PC-9 (cell line): ENCODE results near the gene SCYGR8. TPM values are rescaled to one million over a fixed set of nuclear protein-coding genes. Genes with fewer than 3 reads are reported as not detected.

ENCODE experiments used
- BruUV-seq: library from RNA; stranded (reverse); fragments of 400-500 nt; replicated peaks from 2 replicates; lab custom pipeline; 2021; lab: Mats Ljungman, UMichigan
- CTCF ChIA-PET: fragments of 300-600 bp; sonication (Branson Sonifier 250); formaldehyde crosslinking; loops from one replicate; lab custom pipeline; 2022; ENCODE audit warnings: antibody characterized with exemption; lab: Charles Lee
- POLR2A ChIA-PET: fragments of 300-600 bp; sonication (Branson Sonifier 250); formaldehyde crosslinking; loops from one replicate; lab custom pipeline; 2022; ENCODE audit warnings: antibody characterized with exemption; ENCODE audit not compliant: unreplicated experiment; lab: Charles Lee
- DNase-seq, 2 experiments: peaks; one replicate each; pipeline versions ENCODE4 v3.0.0 to v3.0.0-alpha.2; 2015 to 2022; ENCODE audit warnings: mixed read lengths in 1 of 2
- H2AFZ ChIP-seq: fragments of 200-600 bp; sonication (generic); 2 replicates; pipeline ENCODE4 v1.8.1; 2017; ENCODE audit warnings: antibody characterized with exemption
- H3F3A ChIP-seq: fragments of 200-600 bp; sonication (generic); 2 replicates; pipeline ENCODE4 v1.8.1; 2017; ENCODE audit warnings: antibody characterized with exemption, mild to moderate bottlenecking, low read depth; ENCODE audit not compliant: insufficient read depth
- H3K27ac ChIP-seq: fragments of 200-600 bp; sonication (generic); 2 replicates; pipeline ENCODE4 v1.6.1; 2016; ENCODE audit warnings: mixed run types
- H3K27me3 ChIP-seq: fragments of 200-600 bp; sonication (generic); 2 replicates; pipeline ENCODE4 v1.6.1; 2016; ENCODE audit warnings: low read depth, mixed run types; ENCODE audit not compliant: insufficient read depth
- H3K36me3 ChIP-seq: fragments of 200-600 bp; sonication (generic); 2 replicates; pipeline ENCODE4 v1.6.1; 2016; ENCODE audit warnings: low read depth, mixed run types
- H3K4me1 ChIP-seq: fragments of 200-600 bp; sonication (generic); replicated peaks from 2 replicates; pipeline ENCODE4 v1.6.1; 2016; ENCODE audit warnings: mixed run types; ENCODE audit not compliant: insufficient read depth
- H3K4me2 ChIP-seq: fragments of 200-600 bp; sonication (generic); 2 replicates; pipeline ENCODE4 v1.6.1; 2017; ENCODE audit warnings: mixed run types
- H3K4me3 ChIP-seq: fragments of 200-600 bp; sonication (generic); 2 replicates; pipeline ENCODE4 v1.6.1; 2016; ENCODE audit warnings: mixed run types
- H3K79me2 ChIP-seq: fragments of 200-600 bp; sonication (generic); 2 replicates; pipeline ENCODE4 v1.6.1; 2017; ENCODE audit warnings: low read depth, mixed run types
- H3K9me2 ChIP-seq: fragments of 200-600 bp; sonication (generic); 2 replicates; pipeline ENCODE4 v1.8.1; 2017; ENCODE audit warnings: mild to moderate bottlenecking; ENCODE audit not compliant: insufficient read depth
- H3K9me3 ChIP-seq: fragments of 200-600 bp; sonication (generic); 2 replicates; pipeline ENCODE4 v1.8.1; 2016; ENCODE audit warnings: low read depth; ENCODE audit not compliant: insufficient read depth
- H4K20me1 ChIP-seq: fragments of 200-600 bp; sonication (generic); 2 replicates; pipeline ENCODE4 v1.8.1; 2017; ENCODE audit not compliant: insufficient read depth
- EZH2 ChIP-seq: fragments of 200-600 bp; sonication (generic); IDR thresholded peaks from 2 replicates; pipeline ENCODE4 v1.8.0; 2017; ENCODE audit warnings: antibody characterized with exemption, low read depth
- intact Hi-C: fragments of 100-400 bp; cut with micrococcal nuclease; formaldehyde crosslinking; loops from one replicate; pipeline ENCODE4 v1.10.0; 2022; ENCODE audit not compliant: unreplicated experiment
- total RNA-seq: library from RNA; stranded (reverse); gene quantifications from 2 replicates; pipeline ENCODE4 v1.2.3, GENCODE V29; 2021
- TF ChIP-seq, protein P1 (sequence below): fragments of 200-600 bp; sonication (generic); conservative IDR thresholded peaks from 2 replicates; pipeline ENCODE4 v1.6.1; 2017; ENCODE audit warnings: mixed run types, antibody characterized with exemption, mild to moderate bottlenecking, moderate library complexity

The SCYGR8 gene
- total RNA-seq, 1 experiment from 2014 or later, result not detected

DNA sequence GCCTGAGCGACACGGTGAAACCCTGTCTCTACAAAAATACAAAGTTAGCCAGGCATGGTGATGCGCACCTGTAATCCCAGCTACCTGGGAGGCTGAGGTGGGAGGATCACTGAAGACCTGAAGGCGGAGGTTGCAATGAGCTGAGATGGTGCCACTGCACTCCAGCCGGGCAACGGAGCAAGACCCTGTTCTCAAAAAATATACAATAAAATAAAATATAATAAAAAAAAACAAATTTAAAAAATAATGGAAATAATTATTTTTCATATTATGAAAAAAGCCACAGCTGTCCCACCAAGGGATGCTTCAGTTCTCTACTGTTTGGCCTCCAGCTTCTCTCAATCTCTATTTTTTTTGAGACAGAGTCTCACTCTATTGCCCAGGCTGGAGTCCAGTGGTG is 38.3 kb upstream of the SCYGR8 start:
- Histone ChIP-seq H3K4me1 (peaks cover 27% of the 10 kb centered on the region), H4K20me1 (no peaks in the 10 kb centered on the region), H3K79me2 (no peaks in the 10 kb centered on the region), H3K9me3 (no peaks in the 10 kb centered on the region), H3K27me3 (no peaks in the 10 kb centered on the region), H3F3A (peaks cover 24% of the 10 kb centered on the region), H3K27ac (no peak overlapping the region), H3K4me2 (no peak overlapping the region), H3K9me2 (no peaks in the 10 kb centered on the region), H3K4me3 (no peak overlapping the region), H2AFZ (no peak overlapping the region), H3K36me3 (no peaks in the 10 kb centered on the region)
- DNase-seq, result no peak
- ChIA-PET CTCF (no interaction called here), POLR2A (no interaction called here)
- intact Hi-C loops, result no loop called here
- BruUV-seq, result no TSS peak
- TF ChIP-seq, protein P1, sequence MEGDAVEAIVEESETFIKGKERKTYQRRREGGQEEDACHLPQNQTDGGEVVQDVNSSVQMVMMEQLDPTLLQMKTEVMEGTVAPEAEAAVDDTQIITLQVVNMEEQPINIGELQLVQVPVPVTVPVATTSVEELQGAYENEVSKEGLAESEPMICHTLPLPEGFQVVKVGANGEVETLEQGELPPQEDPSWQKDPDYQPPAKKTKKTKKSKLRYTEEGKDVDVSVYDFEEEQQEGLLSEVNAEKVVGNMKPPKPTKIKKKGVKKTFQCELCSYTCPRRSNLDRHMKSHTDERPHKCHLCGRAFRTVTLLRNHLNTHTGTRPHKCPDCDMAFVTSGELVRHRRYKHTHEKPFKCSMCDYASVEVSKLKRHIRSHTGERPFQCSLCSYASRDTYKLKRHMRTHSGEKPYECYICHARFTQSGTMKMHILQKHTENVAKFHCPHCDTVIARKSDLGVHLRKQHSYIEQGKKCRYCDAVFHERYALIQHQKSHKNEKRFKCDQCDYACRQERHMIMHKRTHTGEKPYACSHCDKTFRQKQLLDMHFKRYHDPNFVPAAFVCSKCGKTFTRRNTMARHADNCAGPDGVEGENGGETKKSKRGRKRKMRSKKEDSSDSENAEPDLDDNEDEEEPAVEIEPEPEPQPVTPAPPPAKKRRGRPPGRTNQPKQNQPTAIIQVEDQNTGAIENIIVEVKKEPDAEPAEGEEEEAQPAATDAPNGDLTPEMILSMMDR, result no peak
- no peak for TF ChIP-seq EZH2

GRCh38 chr2:227710986-227711385 is 34.7 kb upstream of the SCYGR8 start:
- Histone ChIP-seq H3K79me2 (no peaks in the 10 kb centered on the region), H3K4me3 (no peak overlapping the region), H2AFZ (no peak overlapping the region), H3K9me3 (no peaks in the 10 kb centered on the region), H4K20me1 (no peaks in the 10 kb centered on the region), H3K27ac (no peak overlapping the region), H3K36me3 (no peaks in the 10 kb centered on the region), H3K9me2 (no peaks in the 10 kb centered on the region), H3K27me3 (no peaks in the 10 kb centered on the region), H3K4me1 (no peaks in the 10 kb centered on the region), H3F3A (no peaks in the 10 kb centered on the region), H3K4me2 (no peak overlapping the region)
- ChIA-PET CTCF (interaction anchor here (0.6 kb wide), 1 partner anchor 29 kb away, joined by 4 read pairs; no protein-coding TSS in a partner anchor), POLR2A (no interaction called here)
- no peak for DNase-seq
- TF ChIP-seq, protein P1, result no peak
- TF ChIP-seq EZH2, result no peak
- no TSS peak for BruUV-seq
- intact Hi-C loops, result no loop called here

DNA sequence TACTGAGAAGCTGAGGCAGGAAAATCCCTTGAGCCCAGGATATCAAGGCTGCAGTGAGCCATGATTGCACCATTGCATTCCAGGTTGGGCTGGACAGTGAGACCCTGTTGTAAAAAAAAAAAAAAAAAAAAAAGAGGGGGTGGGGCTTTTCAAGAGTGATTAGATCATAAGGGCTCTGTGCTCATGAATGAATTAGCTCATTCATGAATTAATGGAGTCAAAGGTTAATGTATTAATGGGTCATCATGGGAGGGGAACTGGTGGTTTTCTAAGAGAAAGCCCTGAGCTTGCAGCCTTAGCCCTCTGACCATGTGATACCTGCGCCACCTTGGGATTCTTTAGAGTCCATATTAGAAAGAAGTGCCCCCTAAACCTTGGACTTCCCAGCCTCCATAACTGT is 32.4 kb upstream of the SCYGR8 start:
- Histone ChIP-seq H3K4me2 (no peak overlapping the region), H3K27ac (no peak overlapping the region), H3K4me3 (no peak overlapping the region), H3F3A (no peaks in the 10 kb centered on the region), H3K36me3 (no peaks in the 10 kb centered on the region), H3K79me2 (no peaks in the 10 kb centered on the region), H3K4me1 (peaks cover 3% of the 10 kb centered on the region; the same call in 1 of the 2 replicates), H3K27me3 (no peaks in the 10 kb centered on the region), H2AFZ (no peak overlapping the region), H3K9me2 (no peaks in the 10 kb centered on the region), H4K20me1 (no peaks in the 10 kb centered on the region), H3K9me3 (no peaks in the 10 kb centered on the region)
- ChIA-PET CTCF (interaction anchor here (0.5 to 0.6 kb wide), 2 partner anchors 328 to 586 kb away, joined by 3 to 5 read pairs; no protein-coding TSS in a partner anchor), POLR2A (interaction anchor here (0.7 kb wide), 1 partner anchor 43 kb away, joined by 29 read pairs; no protein-coding TSS in a partner anchor)
- no peak for TF ChIP-seq EZH2
- TF ChIP-seq, protein P1, result no peak
- BruUV-seq, result no TSS peak
- DNase-seq, result no peak
- intact Hi-C loops, result no loop called here
